Measurements from ENCODE around the gene NAA15.
A peak's percentile ranks its signal among the peaks of the same experiment; 100 is the strongest.

The NAA15 gene

GRCh38 chr4:139300431-139301112 is 733 bp upstream of the NAA15 start (continued):
- TF ChIP-seq ZNF423 (tag by site-specific recombination; IDR thresholded peaks at IDR 0.05) (no peak), ZFP41 (tag by site-specific recombination; IDR thresholded peaks at IDR 0.05; ENCODE audit: borderline replicate concordance) (no peak), PRDM1 (tag by site-specific recombination; IDR thresholded peaks at IDR 0.05) (0 out of 2 replicates have a peak, but pooled peaks have one; percentile 34), MZF1 (tag by site-specific recombination; IDR thresholded peaks at IDR 0.05; ENCODE audit: borderline replicate concordance) (0 out of 2 replicates have a peak, but pooled peaks have one; percentile 33), SP7 (tag by site-specific recombination; IDR thresholded peaks at IDR 0.05) (no peak), ZNF624 (tag by site-specific recombination; IDR thresholded peaks at IDR 0.05) (no peak), ZNF37A (tag by site-specific recombination; IDR thresholded peaks at IDR 0.05) (no peak), PATZ1 (tag by site-specific recombination; IDR thresholded peaks at IDR 0.05) (peak; percentile 8; the same call in 1 of the 2 replicates), ZNF768 (tag by site-specific recombination; IDR thresholded peaks at IDR 0.05) (no peak), PRDM10 (tag by site-specific recombination; IDR thresholded peaks at IDR 0.05) (peak; percentile 0; the same call in 1 of the 2 replicates), ZNF692 (tag by site-specific recombination; IDR thresholded peaks at IDR 0.05) (no peak), ZNF558 (tag by site-specific recombination; IDR thresholded peaks at IDR 0.05) (no peak), ZNF292 (tag by site-specific recombination; IDR thresholded peaks at IDR 0.05; ENCODE audit: borderline replicate concordance, low read depth) (no peak), OSR2 (tag by site-specific recombination; IDR thresholded peaks at IDR 0.05) (no peak)

- POLR2A ChIA-PET, result interaction anchor here (0.5 to 2.6 kb wide), 8 partner anchors 10 to 272 kb away, joined by 3 to 28 read pairs (median 4); partner anchors contain the start of genes ELF2 and MGARP
- Histone ChIP-seq H3K4me1 (ENCODE audit: control insufficient read depth, insufficient read depth, low read length) (no peaks in the 10 kb centered on the region), H3K4me3 (ENCODE audit: low read depth, low read length) (peak within 1 kb of the TSS; percentile 96), H3K36me3 (ENCODE audit: control insufficient read depth in 2 of 2, insufficient read depth in 1 of 2, low read length in 2 of 2) (peaks cover 0 to 25% of the 10 kb centered on the region in 2 experiments; a peak in 2 of 3 replicates), H3K27ac (ENCODE audit: extremely low read depth, low read depth, low read length) (peak within 1 kb of the TSS; percentile 70), H3K9me3 (ENCODE audit: control insufficient read depth, insufficient read depth, low read depth, low read length) (no peaks in the 10 kb centered on the region)
- CTCF ChIA-PET, result interaction anchor here (0.8 to 1.7 kb wide), 2 partner anchors 202 to 272 kb away, joined by 3 to 5 read pairs; no protein-coding TSS in a partner anchor
- TF ChIP-seq KLF1 (tag by site-specific recombination; IDR thresholded peaks at IDR 0.05) (peak; percentile 32; the same call in 1 of the 2 replicates), SP2 (tag by site-specific recombination; IDR thresholded peaks at IDR 0.05) (peak; percentile 74), ZSCAN23 (tag by site-specific recombination; IDR thresholded peaks at IDR 0.05) (no peak), ZNF513 (tag by site-specific recombination; IDR thresholded peaks at IDR 0.05) (peak; percentile 51; the same call in 1 of the 2 replicates), MZF1 (tag by site-specific recombination; IDR thresholded peaks at IDR 0.05; ENCODE audit: borderline replicate concordance) (no peak), PATZ1 (tag by site-specific recombination; IDR thresholded peaks at IDR 0.05) (0 out of 2 replicates have a peak, but pooled peaks have one; percentile 6), IKZF3 (tag by site-specific recombination; IDR thresholded peaks at IDR 0.05) (peak; percentile 70), SALL2 (tag by site-specific recombination; IDR thresholded peaks at IDR 0.05; ENCODE audit: borderline replicate concordance) (no peak), SCRT1 (tag by site-specific recombination; IDR thresholded peaks at IDR 0.05; ENCODE audit: borderline replicate concordance) (peak; percentile 69)
Measured at GRCh38 chr4:139301821-139302611, 711 bp downstream of the NAA15 start, which contains the start of gene NDUFC1. NDUFC1 (minus strand) TSS chr4:139302477; CDS start chr4:139295798, 6,679 bp downstream.
